CD4-positive, alpha-beta T cell treated with Interleukin-12 subunit alpha and Interleukin-12 subunit beta, for 1 hour (primary cell): ENCODE measurements around the gene MPZ.
"Not testable (repeated sequence)": the region's sequence is repeated elsewhere in the genome, so short reads cannot be mapped to it uniquely, and the experiment has no call there.

Source experiments
- DNase-seq: peaks from one replicate; pipeline ENCODE4 v3.0.0-alpha.2; 2020

MPZ gene

DNA sequence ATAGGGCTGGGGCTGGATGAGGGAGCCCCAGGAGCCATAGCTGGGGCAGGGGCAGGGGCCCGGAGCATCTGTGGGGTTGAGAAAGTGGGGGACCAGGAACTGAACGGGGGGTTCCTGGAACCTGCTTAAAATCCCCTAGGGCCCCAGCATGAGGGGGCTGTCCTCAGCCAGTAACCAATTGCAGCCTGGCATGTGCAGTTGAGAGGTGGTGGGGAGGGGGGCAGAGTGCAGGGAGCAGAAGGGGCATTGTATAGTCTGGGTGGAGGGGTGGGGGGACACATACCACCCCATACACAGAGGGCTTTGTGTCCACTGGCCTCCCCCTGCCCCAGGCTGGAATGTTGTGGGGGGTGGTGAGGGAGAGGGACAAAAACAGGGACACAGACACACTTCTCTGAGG, at the start of gene MPZ:
MPZ (minus strand) TSS at position 101 of the 400 bp plus-strand sequence; CDS start at position 38, 63 bp downstream.
- no peak for DNase-seq

DNA sequence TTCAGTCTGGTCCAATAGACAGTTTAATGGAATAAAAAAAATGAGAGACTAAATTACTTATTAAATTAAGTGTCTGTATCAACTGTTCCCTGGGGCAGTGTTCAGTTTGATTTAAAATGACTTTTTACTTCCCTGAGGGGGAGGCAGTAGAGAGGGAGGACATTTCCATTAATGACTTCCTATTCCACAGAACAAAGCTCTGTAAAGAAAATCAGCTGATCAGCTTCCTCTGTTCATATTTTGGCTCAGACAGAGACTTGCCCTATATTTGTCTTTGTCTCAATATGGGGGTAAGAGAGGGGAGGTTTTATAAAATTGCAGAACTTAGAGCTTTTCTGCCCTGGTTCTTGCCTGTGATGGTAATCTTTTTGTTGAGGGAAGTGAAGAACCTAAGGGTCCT, 49.5 kb upstream of the MPZ start:
- DNase-seq, result no peak

DNA sequence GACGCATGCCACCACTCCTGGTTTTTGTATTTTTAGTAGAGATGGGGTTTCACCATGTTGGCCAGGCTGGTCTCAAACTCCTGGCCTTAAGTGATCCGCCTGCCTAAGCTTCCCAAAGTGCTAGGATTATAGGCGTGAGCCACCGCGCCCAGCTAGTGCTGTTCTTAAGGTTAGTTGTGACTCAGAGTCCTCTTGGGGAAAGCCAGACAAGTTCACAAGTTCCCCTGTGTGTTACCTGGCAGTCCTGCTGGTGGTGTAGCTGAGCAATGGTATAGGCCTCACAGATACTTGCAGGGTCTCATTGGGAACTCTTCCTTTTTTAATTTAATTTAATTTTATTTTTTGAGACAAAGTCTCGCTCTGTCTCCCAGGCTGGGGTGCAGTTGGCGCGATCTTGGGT, 47.3 kb upstream of the MPZ start:
- no peak for DNase-seq

DNA sequence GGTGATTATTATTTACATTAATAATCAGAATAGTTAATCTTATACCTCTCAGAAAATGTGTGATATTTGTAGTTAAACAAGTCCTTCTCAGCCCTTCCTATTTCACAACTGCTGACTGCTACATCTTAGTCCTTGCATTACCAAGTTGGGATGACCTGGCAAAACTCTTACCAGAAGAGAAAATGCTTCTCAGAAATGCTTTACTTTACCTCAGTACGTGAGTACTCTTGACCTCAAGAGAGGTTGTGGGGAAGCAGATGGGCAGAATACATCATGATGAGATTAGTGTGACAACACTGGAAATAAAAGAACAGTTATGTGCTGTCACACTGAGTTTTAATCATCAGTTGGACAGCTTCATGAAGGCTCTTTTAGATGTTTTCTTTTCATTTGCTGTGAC, 41.7 kb upstream of the MPZ start:
- DNase-seq, result no peak

DNA sequence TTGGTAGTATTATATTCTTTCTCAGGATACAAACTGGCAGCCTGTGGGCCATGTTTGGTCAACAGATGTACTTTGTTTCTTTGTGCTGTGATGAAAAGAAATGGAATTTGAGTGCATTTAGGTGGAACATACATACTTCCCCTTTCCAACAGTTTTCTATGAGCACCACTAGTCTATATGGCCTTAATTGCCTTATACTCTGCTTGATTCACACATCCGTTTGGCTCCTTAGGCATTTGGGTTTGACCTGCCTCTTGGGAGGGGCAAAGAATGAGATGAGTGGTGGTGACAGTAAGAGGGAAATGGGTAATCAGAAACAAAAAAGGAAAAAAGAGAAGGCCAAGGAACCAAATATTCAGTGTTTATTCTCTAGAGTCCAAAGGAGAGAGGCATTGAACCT, 40.9 kb upstream of the MPZ start:
- no peak for DNase-seq

DNA sequence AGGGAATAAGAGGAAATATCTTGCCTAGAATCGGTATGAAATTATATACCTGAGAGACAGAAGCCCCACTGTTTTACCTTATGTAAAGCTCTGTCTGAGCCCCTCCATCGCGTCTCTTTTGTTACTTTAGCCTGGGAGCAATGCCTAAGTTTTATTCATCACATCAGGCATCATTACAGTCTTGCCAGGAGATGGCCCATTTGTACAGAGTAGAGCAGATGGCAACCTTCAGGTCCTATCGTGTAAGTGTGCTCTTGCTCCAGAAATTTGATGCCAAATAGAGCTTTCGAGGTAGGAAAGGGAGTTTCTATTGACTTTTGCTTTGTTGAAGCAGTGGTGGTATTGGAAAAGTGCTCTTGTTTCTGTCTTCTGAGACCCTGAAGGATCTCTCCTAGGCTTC, 33.1 kb upstream of the MPZ start:
- DNase-seq, result no peak

DNA sequence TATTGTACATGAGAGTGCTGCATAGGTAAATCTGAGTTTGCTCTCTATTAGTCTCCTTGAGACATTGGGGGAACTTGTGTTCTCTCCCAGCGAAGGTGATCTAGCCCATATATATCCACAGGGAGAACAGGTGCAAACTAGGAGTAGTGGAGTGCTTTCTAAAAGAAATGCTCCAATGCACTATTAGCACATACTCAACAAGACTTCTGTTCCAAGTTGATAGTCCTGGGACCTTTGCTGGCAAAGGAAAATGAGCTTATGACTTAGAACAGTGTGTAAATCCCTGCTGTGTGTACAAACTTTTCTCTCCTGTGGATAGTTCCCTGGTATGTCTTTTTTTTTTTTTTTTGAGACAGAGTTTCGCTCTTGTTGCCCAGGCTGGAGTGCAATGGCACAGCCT, 32.4 kb upstream of the MPZ start:
- no peak for DNase-seq

DNA sequence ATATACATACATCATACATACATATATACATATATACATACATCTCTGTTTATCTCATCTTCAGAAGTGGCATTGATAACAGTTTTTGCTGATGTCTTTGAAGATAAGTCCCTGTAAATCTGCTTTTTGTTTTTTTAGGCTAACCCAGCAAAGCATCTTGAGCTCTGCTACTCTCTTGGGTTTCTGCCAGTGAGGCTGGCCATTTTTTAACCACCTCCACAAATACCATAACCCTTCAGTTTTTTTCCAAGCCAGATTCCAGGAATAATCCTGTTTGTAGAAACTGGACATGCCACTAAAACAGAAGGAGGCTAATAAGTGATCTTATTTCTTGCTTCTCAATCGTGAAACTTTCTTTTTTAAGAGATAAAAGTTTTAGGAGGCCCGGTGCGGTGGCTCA, 26.0 kb upstream of the MPZ start:
- no peak for DNase-seq

DNA sequence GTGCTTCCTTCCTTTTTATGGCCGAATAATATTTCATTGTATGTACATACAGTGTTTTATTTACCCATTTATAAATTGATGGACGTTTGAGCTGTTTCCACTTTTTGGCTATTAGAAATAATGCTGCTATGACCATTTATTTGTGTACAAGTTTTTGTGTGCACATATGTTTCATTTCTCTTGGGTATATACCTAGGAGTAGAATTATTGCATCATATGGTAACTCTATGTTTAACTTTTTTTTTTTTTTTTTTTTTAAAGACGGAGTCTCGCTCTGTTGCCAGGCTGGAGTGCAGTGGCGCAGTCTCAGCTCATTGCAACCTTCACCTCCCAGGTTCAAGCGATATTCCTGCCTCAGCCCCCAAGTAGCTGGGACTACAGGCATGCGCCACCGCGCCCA, 23.4 kb upstream of the MPZ start:
- no peak for DNase-seq

DNA sequence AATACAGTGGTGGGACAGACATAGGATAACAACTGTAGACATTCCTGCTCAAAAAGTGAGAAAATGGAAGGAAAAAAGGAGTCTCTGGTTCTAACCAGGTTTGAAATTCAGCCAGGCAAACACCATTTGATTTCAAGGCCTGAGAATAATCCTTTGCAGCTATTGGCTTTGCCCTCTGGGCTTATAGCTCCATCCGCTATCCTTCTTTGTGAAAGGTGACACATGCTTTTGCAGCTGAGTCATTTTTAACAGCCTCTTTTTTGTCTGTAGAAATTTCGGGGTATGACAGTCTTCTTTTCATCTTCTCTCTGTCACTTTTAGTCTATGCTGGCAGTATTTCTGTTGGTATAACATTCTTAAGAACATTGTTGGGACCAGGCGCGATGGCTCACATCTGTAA, 20.6 kb upstream of the MPZ start:
- DNase-seq, result no peak

DNA sequence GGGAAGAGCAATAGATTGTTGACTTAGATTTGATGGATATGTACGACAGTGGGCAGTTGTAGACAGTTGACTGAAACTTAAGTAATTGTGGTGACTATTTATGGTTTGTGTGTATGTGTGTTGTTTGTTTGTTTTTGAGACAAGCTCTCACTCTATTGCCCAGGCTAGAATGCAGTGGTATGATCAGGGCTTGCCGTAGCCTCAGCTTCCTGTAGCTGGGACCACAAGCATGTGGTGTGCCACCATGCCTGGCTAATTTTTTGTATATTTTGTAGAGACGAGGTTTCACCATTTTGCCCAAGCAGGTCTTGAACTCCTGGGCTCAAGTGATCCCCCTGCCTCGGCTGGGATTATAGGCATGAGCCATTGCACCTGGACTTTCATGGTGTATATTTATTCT, 14.3 kb upstream of the MPZ start:
- peak; percentile 29 for DNase-seq

DNA sequence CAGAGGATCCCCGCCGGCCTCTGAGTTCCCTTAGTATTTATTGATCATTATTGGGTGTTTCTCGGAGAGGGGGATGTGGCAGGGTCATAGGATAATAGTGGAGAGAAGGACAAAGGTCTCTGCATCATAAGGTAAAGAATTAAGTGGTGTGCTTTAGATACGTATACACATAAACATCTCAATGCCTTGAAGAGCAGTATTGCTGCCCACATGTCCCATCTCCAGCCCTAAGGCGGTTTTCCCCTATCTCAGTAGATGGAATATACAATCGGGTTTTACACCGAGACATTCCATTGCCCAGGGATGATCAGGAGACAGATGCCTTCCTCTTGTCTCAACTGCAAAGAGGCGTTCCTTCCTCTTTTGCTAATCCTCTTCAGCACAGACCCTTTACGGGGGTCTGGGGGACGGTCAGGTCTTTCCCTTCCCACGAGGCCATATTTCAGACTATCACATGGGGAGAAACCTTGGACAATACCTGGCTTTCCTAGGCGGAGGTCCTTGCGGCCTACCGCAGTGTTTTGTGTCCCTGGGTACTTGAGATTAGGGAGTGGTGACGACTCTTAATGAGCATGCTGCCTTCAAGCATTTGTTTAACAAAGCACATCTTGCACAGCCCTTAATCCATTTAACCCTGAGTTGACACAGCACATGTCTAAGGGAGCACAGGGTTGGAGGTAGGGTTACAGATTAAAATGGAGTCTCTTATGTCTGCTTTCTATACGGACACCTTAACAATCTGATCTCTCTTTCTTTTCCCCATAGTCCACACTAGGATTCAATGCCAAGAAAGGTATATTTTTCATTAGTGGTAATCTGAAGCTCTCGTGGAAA, 6.3 kb upstream of the MPZ start:
- not testable (repeated sequence) for DNase-seq

DNA sequence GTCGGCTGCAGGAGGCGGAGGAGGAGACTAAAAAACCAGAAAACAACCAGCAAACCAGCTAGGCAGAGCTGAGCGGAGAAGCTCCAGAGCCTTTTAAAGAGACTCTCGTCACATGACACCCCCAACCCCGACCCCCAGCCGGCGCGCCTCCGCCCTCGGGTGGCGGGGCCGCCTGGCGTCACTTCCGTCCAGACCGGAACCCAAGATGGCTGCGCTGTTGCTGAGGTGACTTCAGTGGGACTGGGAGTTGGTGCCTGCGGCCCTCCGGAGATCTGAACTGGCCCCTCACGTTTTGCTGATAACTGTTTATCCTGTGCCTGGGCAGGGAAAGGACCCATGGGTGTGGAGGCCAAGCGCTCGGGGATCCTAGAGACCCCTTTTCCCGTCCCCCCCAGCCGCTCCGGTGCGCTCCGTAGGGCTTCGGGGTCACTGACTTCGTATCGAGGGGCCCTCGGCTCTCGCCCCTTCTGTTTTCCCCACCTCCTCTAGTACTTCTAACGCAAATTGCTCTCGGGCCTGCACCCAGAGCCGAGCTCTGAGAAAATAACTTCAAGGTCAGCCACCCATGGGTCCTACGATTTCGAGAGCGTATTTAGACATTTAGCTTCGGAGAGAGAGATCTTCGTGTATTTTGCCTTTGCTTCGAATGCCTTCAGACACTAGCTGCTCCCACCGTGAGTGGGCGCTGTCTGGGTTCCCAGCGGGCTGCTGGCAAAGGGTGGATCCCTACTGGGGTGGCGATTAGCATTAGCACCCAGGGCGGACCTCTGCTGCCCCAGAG, 4.6 kb upstream of the MPZ start, which contains the start of gene SDHC:
SDHC (plus strand) TSS at position 181 of the 781 bp plus-strand sequence; CDS start at position 206, 25 bp downstream.
- DNase-seq, result peak; percentile 93

DNA sequence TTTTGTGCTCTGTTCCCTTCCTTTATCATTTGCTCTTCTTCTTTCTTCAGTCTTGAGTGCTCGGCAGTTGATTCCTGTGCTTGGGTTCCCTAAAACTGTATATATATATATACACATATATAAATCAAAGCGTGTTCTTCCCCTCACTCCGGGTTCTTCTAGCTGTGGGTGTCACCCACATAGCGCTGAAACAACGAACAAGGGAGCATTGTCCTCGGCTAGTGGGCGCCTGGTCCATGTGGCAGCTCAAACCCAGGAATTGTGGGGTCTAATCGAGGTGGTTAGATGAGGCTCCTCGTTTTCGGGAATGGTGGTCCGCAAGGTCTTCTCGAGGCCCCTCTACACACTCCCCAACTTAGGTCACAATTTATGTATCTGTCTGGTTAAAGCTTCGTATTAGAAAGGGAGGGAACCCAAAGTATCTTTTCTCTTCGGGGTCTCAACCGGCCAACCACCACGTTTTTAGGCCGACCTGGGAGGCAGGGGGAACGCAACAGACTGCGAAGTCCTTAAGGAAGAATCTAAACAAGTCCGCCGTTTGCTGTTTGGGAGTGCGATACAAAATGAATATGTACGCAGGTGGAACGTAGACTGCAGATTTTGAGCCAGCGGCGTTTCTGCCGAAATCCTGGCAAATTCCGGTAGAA, 3.9 kb upstream of the MPZ start:
- no peak for DNase-seq

DNA sequence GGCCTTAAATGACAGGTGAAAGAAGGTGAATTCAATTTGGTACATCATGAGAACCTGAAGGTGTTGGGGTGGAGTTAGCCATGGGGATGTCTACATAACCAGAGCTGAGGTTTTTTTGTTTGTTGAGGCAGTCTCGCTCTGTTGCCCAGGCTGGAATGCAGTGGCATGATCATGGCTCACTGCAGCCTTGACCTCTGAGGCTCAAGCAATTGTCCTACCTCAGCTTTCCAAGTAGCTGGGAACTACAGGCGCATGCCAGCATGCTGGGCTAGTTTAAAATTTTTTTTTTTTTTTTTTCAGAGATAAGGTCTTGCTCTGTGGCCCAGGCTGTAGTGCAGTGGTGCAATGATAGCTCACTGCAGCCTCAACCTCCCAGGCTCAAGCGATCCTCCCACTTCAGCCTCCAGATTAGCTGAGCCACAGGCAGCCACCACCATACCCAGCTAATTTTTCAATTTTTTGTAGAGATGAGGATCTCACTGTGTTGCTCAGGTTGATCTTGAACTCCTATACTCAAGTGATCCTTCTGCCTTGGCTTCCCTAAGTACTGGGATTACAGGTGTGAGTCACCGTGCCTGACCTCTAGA, 1.9 kb upstream of the MPZ start:
- no peak for DNase-seq

DNA sequence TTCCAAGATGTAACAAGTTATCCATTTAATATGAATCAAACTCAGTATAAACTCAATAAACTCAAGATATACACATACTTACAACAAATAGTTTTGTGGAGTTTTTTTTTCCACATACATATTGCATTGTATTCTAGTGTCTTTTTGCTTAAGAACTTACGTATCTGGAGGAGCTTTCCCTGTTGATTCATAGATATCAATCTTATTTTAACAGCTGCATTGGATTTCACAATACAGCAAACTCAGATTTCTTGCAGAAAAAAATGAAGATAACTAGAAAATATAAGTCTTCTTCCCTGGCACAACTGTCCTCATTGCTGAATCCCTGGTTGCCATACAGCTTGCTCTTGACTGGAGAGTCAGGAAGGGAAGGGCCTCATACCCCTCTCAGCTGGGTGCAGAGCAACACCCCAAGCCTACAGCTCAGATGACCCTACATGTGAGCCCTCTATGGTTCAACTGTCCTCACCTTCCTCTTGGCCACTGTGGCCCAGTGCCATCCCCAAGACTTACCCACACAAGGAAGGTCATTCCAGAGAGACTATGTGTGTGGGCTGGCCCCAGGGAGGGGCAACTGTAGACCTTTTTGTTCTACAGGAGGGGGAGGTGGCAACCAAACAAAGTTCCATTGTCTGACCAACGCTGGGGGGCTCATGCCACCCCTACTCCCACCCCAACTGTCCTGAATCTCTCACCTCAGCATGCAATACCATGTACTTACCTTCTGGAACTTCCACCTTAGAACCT, 1.7 kb downstream of the MPZ start:
- no peak for DNase-seq

DNA sequence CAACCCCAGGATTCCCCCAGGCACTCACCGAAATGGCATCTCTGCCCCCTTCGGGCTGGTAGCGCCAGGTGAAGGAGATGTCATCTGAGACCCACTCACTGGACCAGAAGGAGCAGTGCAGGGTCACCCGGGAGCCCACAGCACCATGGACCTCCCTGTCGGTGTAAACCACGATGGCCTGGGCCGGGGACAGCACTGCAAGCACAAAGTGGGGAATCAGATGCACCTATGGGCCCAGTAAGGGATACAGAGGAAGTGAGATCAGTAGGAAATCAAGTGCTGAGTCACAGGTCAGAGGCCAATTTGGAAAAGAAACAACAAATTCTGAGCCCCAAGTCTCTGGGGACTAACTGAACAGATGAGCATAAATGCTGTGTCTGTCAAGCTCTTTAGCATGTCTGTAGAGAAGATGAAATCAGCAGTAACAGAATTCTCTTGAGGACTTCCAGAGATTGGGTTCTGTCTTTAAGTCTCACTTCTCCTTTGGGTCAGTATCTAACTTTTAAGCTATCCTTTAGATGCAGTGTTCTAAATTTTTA, 2.5 kb downstream of the MPZ start:
- DNase-seq, result peak; percentile 26

DNA sequence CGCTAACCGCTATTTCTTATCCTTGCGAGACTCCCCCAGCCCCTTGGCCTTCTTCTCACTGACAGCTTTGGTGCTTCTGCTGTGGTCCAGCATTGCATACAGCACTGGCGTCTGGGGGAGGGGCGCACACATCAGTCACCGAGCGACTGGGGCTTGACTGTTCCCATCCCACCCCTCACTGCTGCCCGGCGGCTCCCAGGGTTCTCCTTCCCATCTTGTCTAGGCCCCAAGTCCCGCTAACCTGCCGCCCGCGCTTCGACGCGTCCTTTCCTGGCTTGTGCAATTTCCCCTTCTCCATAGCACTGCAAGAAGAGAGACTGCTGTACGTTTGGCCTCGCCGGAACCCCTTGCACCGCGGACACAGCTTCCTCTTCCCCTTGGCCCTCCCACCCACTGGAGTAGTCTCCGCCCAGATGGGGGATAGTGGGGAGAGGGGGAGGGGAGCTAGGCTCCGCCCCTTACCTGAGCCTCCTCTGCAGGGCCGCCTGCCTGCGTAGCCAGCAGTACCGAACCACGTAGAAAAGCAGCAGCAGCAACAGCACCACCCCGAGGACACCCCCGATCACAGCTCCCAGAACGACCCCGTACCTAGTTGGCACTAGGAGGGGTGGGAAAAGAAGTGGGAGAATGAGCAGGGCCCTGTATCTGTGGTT, 3.8 kb downstream of the MPZ start:
- peak; percentile 95 for DNase-seq

DNA sequence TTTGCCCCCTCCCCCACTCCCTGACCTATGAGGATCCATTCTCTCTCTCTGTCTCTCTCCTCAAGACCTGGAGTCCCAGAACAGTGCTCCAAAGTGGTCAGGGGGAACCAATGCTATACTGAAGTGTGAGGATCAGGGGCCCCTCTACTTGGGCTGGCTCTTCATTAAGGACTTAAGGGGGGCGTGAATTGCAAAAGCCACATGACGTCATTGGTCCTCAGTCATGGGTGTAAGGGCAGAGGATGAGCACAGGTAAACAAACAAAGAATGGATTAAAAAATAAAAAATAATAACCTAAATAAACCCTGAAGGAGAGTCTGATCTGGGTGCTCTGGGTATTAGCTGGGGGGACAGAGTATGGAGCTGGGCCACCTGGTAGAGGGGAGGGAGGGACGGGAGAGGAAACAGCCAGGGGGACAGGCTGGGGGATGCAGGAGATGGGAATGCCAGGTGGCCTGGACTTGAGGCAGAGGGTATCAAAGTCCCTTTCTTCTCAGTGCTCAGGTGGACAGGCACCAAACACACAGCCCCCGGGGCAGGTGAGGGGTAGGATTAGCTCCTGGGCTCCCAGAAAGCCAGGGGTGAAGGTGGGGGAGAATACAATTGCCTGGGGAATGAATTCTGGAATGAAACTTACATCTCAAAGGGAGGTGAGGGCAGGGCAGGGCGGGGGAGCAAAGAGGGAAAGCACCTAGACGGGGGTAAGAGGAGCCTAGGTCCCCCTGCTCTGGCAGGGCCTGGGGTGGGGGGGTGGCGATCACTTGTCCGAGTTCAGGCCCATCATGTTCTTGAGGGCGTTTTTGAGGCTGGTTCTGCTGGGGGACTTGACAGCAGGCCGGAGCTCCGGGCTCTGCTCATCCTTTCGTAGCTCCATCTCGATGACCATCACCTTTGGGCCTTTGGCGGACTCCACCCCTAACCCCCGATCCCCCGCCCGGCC, 4.6 kb downstream of the MPZ start:
- peak; percentile 19 for DNase-seq

DNA sequence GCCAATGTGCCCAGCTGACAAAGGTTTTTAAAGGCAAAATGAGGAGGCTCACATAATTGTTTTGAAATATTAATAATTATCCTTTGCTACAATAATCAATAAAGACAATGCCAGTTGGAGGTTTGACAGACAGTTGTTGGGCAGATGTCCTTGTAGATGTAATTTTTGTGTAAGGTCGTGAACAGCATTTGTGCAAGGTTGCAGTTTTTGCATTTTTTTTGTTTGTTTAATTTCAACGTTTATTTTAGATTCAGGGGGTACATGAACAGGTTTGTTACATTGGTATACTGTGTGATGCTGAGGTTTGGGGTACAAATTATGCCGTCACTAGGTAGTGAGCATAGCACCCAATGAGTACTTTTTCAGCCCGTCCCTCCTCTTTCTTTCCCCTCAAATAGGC, 9.3 kb downstream of the MPZ start:
- no peak for DNase-seq

DNA sequence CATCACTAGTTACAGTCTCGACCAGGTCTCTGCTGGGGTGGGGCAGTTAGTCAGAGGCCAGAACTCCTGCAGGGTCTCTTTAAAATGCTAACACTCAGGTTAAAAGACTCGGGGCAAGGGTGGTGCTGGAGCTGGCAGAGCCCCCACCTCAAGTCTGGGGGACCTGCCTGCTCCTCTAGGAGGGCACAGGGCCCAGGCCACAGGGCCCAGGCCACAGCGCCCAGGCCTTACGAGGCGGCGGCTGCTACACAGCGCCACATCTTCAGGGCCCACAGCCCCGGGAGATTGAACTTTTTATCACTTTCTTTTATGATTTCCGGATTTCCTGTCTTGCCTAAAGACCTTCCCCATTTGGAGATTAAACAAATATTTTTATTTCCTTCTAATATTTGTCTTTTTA, 10.4 kb downstream of the MPZ start:
- DNase-seq, result no peak
